GM18498 (cell line): ENCODE data around the gene PKD1.

Source experiments
- ATAC-seq: cut with Tn5 transposase; IDR thresholded peaks from one replicate; pipeline ENCODE4 v1.9.1; 2021; ENCODE audit warnings: mild to moderate bottlenecking, moderate library complexity; ENCODE audit not compliant: unreplicated experiment

Gene PKD1

GRCh38 chr16:2090777-2091546 is 44.7 kb downstream of the PKD1 start:
- ATAC-seq = no peak

DNA sequence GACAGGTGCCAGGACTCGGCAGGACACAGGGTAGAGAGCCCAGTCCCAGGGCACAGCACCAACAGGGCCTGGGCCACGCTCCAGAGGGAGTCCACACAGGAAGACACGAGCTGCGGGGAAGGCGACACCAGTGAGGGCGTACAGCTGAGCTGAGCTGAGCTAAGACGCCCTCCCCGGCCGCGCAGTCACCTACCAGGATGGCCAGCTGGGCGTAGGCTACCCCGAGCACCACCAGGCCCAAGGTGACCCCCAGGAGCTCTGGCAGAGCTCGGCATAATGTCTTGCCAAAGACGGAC is 45.3 kb downstream of the PKD1 start:
- no peak for ATAC-seq

DNA sequence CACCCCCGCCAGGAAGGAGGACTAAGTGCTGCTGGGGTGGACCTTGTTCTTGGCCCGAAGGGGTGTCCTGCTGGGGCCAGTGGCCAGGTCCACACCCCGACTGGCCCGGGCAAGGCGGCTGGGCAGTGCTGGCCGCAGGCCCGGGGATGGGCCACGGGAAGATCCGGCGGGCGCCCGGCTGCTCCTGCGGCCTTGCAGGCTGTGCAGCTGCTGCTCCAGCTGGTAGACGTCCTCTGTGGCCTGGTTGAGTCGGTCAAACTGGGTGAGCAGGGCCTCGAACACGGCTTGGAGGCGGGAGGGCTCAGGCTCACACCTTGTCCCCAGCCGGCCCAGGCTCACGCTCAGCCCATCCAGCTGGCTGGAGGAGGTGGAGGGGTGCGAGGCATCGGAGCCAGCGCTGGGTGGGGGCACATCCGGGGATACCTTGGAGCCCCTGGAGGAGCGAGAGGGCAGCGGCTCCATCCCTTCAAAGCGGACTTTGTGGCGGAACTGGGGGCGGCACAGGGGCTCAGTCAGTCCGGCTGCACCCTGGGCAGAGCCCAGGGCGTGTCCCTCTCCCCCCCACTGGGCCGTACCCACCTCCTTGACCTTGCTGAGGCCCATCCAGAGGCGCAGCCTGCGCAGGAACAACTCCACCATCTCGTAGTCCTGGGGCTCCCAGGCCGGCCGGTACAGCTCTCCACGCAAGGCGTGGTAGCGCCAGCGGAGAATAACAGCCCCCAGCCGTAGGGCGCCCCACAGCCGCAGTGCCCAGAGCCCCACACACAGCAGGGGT is 45.8 kb downstream of the PKD1 start:
- no peak for ATAC-seq

DNA sequence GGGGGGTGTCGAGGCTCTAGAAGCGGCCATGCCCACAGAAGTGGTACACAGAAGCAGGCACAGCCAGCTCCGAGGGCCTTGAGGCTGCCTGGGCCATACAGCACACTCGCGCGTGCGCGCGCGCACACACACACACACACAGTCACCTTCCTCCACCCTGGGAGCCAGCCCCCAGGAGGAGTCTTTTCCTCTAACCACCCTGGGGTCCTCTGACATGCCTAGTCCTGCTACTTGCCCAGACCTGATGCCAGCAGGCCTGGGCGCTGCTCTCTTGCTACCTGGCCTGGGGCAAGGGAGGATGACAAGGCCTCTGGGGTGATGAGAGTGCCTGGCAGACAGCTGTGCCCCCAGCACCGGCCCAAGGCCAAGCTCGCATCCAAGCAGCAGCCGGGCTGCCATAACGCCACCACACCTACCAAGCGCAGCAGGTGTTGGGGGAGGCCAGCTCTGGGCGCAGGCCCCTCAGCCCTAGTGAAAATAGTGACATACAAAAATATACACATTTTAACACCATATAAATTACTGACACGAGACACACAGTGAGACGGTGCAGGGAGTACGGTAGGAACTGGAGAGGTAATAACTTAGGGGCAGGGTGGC is 46.8 kb downstream of the PKD1 start:
- no peak for ATAC-seq

DNA sequence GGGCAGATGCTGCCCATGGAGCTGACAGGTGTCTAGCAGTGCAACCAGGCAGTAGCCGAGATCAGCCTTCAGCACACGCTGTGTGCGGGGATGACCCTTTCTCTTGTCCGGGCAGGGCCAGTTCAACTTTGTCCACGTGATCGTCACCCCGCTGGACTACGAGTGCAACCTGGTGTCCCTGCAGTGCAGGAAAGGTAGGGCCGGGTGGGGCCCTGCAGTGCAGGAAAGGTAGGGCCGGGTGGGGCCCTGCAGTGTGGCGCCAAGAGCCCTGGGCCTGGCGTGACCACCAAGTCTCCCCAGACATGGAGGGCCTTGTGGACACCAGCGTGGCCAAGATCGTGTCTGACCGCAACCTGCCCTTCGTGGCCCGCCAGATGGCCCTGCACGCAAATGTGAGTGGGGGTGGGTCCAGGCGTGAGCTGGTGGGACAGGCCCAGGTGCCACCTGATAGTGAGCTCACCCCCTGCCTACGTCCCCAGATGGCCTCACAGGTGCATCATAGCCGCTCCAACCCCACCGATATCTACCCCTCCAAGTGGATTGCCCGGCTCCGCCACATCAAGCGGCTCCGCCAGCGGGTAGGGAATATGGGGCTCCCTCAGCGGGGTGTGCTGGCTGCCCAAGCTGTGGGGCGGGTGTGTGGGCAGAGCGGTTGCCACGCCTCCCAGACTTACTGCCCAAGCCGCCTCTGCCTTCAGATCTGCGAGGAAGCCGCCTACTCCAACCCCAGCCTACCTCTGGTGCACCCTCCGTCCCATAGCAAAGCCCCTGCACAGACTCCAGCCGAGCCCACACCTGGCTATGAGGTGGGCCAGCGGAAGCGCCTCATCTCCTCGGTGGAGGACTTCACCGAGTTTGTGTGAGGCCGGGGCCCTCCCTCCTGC is 47.7 kb downstream of the PKD1 start:
- no peak for ATAC-seq

GRCh38 chr16:2086812-2087747 is 48.6 kb downstream of the PKD1 start:
- ATAC-seq = no peak

DNA sequence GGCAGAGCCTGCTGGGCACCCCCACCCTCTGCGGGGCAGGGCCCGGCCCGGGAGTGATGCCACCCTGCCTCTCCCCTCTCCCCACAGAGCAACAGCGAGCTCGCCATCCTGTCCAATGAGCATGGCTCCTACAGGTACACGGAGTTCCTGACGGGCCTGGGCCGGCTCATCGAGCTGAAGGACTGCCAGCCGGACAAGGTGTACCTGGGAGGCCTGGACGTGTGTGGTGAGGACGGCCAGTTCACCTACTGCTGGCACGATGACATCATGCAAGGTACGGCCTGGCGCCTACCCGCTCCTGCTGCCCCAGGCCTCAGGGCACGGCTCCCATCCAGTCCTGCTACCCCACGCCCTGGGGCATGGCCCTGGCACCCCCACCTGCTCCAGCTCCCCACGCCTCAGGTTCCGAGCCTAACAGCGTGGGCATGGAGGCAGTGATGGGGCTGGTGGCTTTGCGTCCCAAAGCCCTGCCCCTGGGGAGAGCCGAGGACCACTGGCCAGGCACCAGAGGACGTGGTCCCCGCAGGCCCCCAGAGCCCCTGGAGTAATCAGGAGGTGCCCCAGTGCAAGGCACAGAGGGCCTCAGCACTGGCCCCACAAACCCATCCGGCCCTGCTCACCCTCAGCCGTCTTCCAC is 49.5 kb downstream of the PKD1 start:
- no peak for ATAC-seq

GRCh38 chr16:2085669-2086068 is 50.0 kb downstream of the PKD1 start:
- ATAC-seq = no peak

- ATAC-seq = no peak
Observed at GRCh38 chr16:2084895-2085625, 50.6 kb downstream of the PKD1 start.

DNA sequence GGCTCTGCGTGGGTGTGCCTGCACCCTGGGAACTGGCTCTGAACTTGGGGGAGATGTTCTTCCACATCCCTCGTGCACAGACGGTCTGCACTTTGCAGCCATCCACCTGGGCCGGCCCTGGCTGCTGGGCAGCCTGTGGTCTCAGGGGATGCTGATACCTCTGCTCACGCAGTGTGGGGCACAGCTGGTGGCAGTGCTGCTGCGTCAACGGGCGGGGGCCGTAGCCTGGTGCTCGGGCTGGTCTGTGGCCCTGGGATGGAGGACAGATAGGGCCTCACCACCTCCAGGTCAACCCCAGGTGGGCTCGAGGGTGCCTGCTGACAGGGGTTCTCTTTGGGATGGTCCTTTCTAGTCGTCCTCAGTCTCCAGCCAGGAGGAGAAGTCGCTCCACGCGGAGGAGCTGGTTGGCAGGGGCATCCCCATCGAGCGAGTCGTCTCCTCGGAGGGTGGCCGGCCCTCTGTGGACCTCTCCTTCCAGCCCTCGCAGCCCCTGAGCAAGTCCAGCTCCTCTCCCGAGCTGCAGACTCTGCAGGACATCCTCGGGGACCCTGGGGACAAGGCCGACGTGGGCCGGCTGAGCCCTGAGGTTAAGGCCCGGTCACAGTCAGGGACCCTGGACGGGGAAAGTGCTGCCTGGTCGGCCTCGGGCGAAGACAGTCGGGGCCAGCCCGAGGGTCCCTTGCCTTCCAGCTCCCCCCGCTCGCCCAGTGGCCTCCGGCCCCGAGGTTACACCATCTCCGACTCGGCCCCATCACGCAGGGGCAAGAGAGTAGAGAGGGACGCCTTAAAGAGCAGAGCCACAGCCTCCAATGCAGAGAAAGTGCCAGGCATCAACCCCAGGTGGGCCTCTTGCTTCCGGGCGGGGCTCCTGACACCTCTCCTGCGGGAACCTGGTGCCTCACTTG is 51.6 kb downstream of the PKD1 start:
- no peak for ATAC-seq

DNA sequence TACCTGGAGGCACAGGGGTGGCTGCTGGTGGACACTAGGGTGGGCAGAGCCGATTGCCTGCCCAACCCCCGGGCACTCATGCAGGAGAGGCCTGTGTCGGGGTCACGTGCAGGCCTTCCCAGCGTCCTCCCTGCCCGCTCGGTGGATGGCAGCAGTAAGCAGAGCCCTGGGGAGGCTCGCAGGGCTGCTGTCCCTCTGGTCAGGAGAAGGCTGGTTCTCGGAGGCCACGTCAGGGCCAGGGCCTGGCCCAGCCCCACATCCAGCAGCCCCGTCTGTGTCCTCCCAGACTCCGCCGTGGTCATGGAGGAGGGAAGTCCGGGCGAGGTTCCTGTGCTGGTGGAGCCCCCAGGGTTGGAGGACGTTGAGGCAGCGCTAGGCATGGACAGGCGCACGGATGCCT is 52.3 kb downstream of the PKD1 start:
- no peak for ATAC-seq

DNA sequence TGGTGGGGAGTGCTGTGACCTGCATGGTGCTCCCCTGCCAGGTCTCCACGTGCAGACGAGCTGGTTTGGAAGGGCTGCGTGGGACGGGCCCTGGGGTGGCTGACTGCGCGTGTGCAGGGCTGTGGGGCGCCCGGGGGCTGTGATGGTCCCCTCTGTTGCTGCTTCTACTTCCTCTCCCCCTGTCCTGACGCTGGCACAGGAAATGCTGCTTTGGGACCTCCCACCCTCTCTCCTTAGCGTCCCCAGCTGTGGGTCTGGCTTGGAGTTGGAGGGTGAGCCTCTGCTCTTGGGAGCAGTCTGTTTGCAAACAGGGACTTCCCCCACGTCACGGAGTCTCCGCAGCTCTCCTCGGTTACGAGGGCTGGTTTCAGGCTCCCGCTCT is 52.7 kb downstream of the PKD1 start:
- ATAC-seq = no peak

DNA sequence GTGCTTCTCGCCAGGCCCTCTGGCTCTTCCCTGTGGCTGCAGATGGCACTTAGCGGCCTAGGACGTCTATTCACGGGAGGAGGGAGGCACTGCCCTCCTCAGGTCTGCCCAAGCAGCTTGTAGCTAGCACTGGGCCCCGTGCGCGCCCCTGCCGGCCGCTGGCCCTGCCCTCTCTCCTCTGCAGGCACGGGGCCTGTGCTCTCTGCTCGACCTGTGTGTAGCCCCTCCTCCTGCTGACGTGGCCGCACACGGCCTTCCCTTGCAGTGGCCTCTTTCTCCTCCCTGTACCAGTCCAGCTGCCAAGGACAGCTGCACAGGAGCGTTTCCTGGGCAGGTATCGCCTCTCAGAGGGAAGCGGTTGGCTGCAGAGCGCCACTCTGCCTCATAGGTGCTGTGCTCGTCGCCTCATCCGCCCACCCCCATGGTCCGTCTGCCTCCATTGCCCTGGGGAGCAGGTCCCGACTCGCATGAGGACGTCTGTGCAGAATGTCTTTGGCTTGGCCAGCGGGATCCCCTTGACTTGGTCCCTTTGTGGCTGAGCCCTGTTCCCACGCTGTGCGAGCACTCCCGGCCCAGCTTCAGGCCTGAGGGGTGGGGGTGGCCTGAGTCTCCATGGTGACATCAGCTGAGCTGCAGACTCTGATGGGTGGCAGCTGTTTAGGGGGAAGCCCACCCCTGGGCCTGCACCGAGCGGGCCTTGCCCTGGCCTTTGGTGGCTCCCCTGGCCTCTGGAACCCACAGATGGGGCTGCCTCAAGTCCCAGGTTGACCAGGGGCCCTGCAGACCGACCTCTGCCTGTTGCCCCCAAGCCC is 53.3 kb downstream of the PKD1 start:
- ATAC-seq = no peak

DNA sequence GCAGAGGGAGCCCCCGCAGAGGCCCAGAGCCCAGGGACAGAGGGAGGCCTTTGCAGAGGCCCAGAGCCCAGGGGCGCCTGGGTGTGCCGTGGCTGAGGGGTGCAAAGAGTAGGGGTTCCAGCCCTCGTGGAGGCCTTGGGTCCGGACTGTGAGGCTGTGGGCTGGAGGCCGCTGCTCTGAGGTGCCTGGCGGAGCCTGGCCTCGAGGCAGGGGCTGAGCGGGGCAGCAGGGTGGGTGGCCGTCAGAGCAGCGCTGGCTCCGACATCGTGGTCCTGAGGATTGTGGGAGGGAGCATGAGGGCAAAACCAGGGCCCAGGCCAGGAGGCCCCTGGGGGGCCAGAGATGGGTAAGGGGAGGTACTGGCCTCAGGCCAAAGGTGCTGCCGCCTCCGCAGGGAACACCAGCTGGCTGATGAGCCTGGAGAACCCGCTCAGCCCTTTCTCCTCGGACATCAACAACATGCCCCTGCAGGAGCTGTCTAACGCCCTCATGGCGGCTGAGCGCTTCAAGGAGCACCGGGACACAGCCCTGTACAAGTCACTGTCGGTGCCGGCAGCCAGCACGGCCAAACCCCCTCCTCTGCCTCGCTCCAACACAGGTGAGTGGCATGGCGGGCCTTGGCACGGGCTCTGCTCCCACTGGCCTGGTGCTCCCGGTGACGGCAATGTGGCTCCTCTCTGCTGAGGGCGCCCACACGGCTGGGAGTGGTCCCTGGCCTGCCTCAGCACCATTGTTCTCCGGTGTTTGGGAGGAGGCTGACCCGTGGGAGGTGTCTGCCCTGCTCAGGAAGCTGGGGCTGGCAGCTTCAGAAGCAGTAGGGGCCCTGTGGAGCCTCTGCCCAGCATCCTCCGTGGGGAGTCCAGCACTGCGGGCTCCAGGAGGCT is 54.3 kb downstream of the PKD1 start:
- ATAC-seq = no peak

DNA sequence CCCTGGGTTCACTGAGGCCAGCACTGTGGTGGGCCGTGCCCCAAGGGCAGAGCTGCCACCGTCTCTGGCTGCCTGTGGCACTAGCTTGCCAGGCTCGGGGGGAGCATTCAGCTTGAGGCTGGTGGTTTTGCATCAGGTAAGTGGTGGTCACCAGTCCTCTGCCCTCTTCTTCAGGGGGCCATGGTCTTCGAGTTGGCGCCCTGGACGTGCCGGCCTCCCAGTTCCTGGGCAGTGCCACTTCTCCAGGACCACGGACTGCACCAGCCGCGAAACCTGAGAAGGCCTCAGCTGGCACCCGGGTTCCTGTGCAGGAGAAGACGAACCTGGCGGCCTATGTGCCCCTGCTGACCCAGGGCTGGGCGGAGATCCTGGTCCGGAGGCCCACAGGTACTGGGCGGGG is 55.7 kb downstream of the PKD1 start:
- no peak for ATAC-seq

DNA sequence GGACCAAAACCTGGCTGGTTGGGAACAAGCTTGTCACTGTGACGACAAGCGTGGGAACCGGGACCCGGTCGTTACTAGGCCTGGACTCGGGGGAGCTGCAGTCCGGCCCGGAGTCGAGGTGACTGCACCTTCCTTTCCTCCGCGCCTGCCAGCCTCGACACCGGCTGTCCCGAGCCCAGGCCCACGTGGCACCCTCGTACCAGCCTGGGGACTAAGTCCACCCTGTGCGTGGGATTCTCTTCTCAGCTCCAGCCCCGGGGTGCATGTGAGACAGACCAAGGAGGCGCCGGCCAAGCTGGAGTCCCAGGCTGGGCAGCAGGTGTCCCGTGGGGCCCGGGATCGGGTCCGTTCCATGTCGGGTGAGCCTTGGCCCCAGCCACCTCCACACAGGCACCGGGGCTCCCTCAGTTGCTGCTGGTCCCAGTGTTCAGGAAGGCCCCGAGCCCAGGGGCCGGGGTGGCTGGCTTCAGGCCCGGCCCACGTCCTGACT is 56.3 kb downstream of the PKD1 start:
- ATAC-seq = no peak
